ENCODE data around the gene MCCD1.

Gene MCCD1

GRCh38 chr6:31541059-31541657, 12.4 kb downstream of the MCCD1 start:
- Histone ChIP-seq H3K36me3 (peaks cover 48% of the 10 kb centered on the region), H3K9me3 (no peaks in the 10 kb centered on the region), H3K27me3 (no peaks in the 10 kb centered on the region), H3K4me3 (ENCODE audit: low read depth, low read length) (peak overlapping the region; percentile 90), H3K4me1 (no peaks in the 10 kb centered on the region)
- DNase-seq: peak; percentile 52
- TF ChIP-seq CTCF (IDR thresholded peaks at IDR 0.05; ENCODE audit: low read depth, low read length): no peak

GRCh38 chr6:31541658-31542521, 13.1 kb downstream of the MCCD1 start, which contains the start of gene DDX39B:
DDX39B (minus strand) TSS chr6:31542003; CDS start chr6:31540532, 1,471 bp downstream.
- H3K36me3 ChIP-seq: peaks cover 40% of the 10 kb centered on the region
- peak within 1 kb of the TSS; percentile 90 for H3K4me3 ChIP-seq (ENCODE audit: low read depth, low read length)
- DNase-seq: peak; percentile 96
- H3K4me1 ChIP-seq: no peaks in the 10 kb centered on the region
- no peak for TF ChIP-seq CTCF (IDR thresholded peaks at IDR 0.05; ENCODE audit: low read depth, low read length)
- H3K9me3 ChIP-seq: no peaks in the 10 kb centered on the region
- no peaks in the 10 kb centered on the region for H3K27me3 ChIP-seq

GRCh38 chr6:31543639-31544038, 14.9 kb downstream of the MCCD1 start:
- TF ChIP-seq CTCF (IDR thresholded peaks at IDR 0.05; ENCODE audit: low read depth, low read length): no peak

GRCh38 chr6:31544676-31545075, 15.9 kb downstream of the MCCD1 start:
- Histone ChIP-seq H3K9me3 (no peaks in the 10 kb centered on the region), H3K4me1 (no peaks in the 10 kb centered on the region), H3K27me3 (no peaks in the 10 kb centered on the region), H3K4me3 (ENCODE audit: low read depth, low read length) (no peak overlapping the region), H3K36me3 (peaks cover 20% of the 10 kb centered on the region)
- DNase-seq: no peak
- TF ChIP-seq CTCF (IDR thresholded peaks at IDR 0.05; ENCODE audit: low read depth, low read length): no peak

More at GRCh38 chr6:31543639-31544038, 14.9 kb downstream of the MCCD1 start:
- Histone ChIP-seq H3K36me3 (peaks cover 23% of the 10 kb centered on the region), H3K4me1 (no peaks in the 10 kb centered on the region), H3K4me3 (ENCODE audit: low read depth, low read length) (no peak overlapping the region), H3K9me3 (no peaks in the 10 kb centered on the region), H3K27me3 (no peaks in the 10 kb centered on the region)
- DNase-seq: no peak

GRCh38 chr6:31545291-31545690, 16.5 kb downstream of the MCCD1 start:
- H3K4me3 ChIP-seq (ENCODE audit: low read depth, low read length): peak overlapping the region; percentile 69; the same call in 1 of the 2 replicates
- H3K27me3 ChIP-seq: no peaks in the 10 kb centered on the region
- TF ChIP-seq CTCF (IDR thresholded peaks at IDR 0.05; ENCODE audit: low read depth, low read length): no peak
- H3K36me3 ChIP-seq: peaks cover 15% of the 10 kb centered on the region
- H3K4me1 ChIP-seq: no peaks in the 10 kb centered on the region
- H3K9me3 ChIP-seq: no peaks in the 10 kb centered on the region
- DNase-seq: no peak

Measured in BE2C (cell line).